ENCODE data around the gene TRIM8.

The TRIM8 gene

GRCh38 chr10:102656026-102656425 is 11.7 kb downstream of the TRIM8 start:
- peaks cover 55% of the 10 kb centered on the region for H3K36me3 ChIP-seq (ENCODE audit: low read depth)
- H3K9me3 ChIP-seq (ENCODE audit: severe bottlenecking): no peaks in the 10 kb centered on the region
- DNase-seq (ENCODE audit: low spot score) (no peak), ATAC-seq (ENCODE audit: low read depth) (no peak)
- peaks cover 10% of the 10 kb centered on the region for H3K4me1 ChIP-seq (ENCODE audit: insufficient read depth, poor library complexity, severe bottlenecking)
- no peak for TF ChIP-seq CTCF (IDR thresholded peaks at IDR 0.05; ENCODE audit: poor library complexity, severe bottlenecking)
- no peaks in the 10 kb centered on the region for H3K27me3 ChIP-seq (ENCODE audit: insufficient read depth, poor library complexity, severe bottlenecking)
- H3K4me3 ChIP-seq (ENCODE audit: severe bottlenecking): no peak overlapping the region
- H3K27ac ChIP-seq (ENCODE audit: poor library complexity, severe bottlenecking): no peak overlapping the region

DNA sequence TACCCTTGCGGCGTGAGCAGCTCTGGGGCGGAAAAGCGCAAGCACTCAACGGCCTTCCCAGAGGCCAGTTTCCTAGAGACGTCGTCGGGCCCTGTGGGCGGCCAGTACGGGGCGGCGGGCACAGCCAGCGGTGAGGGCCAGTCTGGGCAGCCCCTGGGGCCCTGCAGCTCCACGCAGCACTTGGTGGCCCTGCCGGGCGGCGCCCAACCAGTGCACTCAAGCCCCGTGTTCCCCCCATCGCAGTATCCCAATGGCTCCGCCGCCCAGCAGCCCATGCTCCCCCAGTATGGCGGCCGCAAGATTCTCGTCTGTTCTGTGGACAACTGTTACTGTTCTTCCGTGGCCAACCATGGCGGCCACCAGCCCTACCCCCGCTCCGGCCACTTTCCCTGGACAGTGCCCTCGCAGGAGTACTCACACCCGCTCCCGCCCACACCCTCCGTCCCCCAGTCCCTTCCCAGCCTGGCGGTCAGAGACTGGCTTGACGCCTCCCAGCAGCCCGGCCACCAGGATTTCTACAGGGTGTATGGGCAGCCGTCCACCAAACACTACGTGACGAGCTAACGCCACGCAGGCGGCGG is 12.6 kb downstream of the TRIM8 start:
- peaks cover 54% of the 10 kb centered on the region for H3K36me3 ChIP-seq (ENCODE audit: low read depth)

GRCh38 chr10:102657451-102657850 is 13.2 kb downstream of the TRIM8 start:
- Histone ChIP-seq H3K36me3 (ENCODE audit: low read depth) (peaks cover 48% of the 10 kb centered on the region), H3K9me3 (ENCODE audit: severe bottlenecking) (no peaks in the 10 kb centered on the region), H3K4me3 (ENCODE audit: severe bottlenecking) (no peak overlapping the region), H3K27me3 (ENCODE audit: insufficient read depth, poor library complexity, severe bottlenecking) (no peaks in the 10 kb centered on the region), H3K4me1 (ENCODE audit: insufficient read depth, poor library complexity, severe bottlenecking) (peaks cover 10% of the 10 kb centered on the region), H3K27ac (ENCODE audit: poor library complexity, severe bottlenecking) (peak overlapping the region; percentile 39)
- no peak for ATAC-seq (ENCODE audit: low read depth)
- DNase-seq (ENCODE audit: low spot score): no peak
- no peak for TF ChIP-seq CTCF (IDR thresholded peaks at IDR 0.05; ENCODE audit: poor library complexity, severe bottlenecking)

More for the DNA sequence above, 12.6 kb downstream of the TRIM8 start:
- no peaks in the 10 kb centered on the region for H3K9me3 ChIP-seq (ENCODE audit: severe bottlenecking)
- ATAC-seq (ENCODE audit: low read depth) (no peak), DNase-seq (ENCODE audit: low spot score) (no peak)
- peaks cover 10% of the 10 kb centered on the region for H3K4me1 ChIP-seq (ENCODE audit: insufficient read depth, poor library complexity, severe bottlenecking)
- H3K4me3 ChIP-seq (ENCODE audit: severe bottlenecking): no peak overlapping the region
- TF ChIP-seq CTCF (IDR thresholded peaks at IDR 0.05; ENCODE audit: poor library complexity, severe bottlenecking): no peak
- peak overlapping the region; percentile 39 for H3K27ac ChIP-seq (ENCODE audit: poor library complexity, severe bottlenecking)
- H3K27me3 ChIP-seq (ENCODE audit: insufficient read depth, poor library complexity, severe bottlenecking): no peaks in the 10 kb centered on the region

GRCh38 chr10:102657984-102658724 is 13.9 kb downstream of the TRIM8 start:
- Histone ChIP-seq H3K27me3 (ENCODE audit: insufficient read depth, poor library complexity, severe bottlenecking) (no peaks in the 10 kb centered on the region), H3K36me3 (ENCODE audit: low read depth) (peaks cover 41% of the 10 kb centered on the region), H3K27ac (ENCODE audit: poor library complexity, severe bottlenecking) (peak overlapping the region; percentile 39), H3K4me3 (ENCODE audit: severe bottlenecking) (no peak overlapping the region), H3K4me1 (ENCODE audit: insufficient read depth, poor library complexity, severe bottlenecking) (peaks cover 10% of the 10 kb centered on the region), H3K9me3 (ENCODE audit: severe bottlenecking) (no peaks in the 10 kb centered on the region)
- ATAC-seq (ENCODE audit: low read depth) (0 out of 3 replicates have a peak, but pooled peaks have one; percentile 30), DNase-seq (ENCODE audit: low spot score) (no peak)
- no peak for TF ChIP-seq CTCF (IDR thresholded peaks at IDR 0.05; ENCODE audit: poor library complexity, severe bottlenecking)

- ATAC-seq (ENCODE audit: low read depth): no peak
- no peak for TF ChIP-seq CTCF (IDR thresholded peaks at IDR 0.05; ENCODE audit: poor library complexity, severe bottlenecking)
- Histone ChIP-seq H3K4me3 (ENCODE audit: severe bottlenecking) (no peak overlapping the region), H3K9me3 (ENCODE audit: severe bottlenecking) (no peaks in the 10 kb centered on the region), H3K27me3 (ENCODE audit: insufficient read depth, poor library complexity, severe bottlenecking) (no peaks in the 10 kb centered on the region), H3K4me1 (ENCODE audit: insufficient read depth, poor library complexity, severe bottlenecking) (peaks cover 10% of the 10 kb centered on the region), H3K27ac (ENCODE audit: poor library complexity, severe bottlenecking) (peak overlapping the region; percentile 39), H3K36me3 (ENCODE audit: low read depth) (peaks cover 37% of the 10 kb centered on the region)
- DNase-seq (ENCODE audit: low spot score): no peak
Measured at GRCh38 chr10:102658802-102659201, 14.5 kb downstream of the TRIM8 start.
